GM15510 (cell line): ENCODE measurements around the gene COLQ.

Experiments used
- POLR2A ChIP-seq: IDR thresholded peaks from 3 replicates; pipeline ENCODE4 v1.6.1; 2011; ENCODE audit warnings: borderline replicate concordance; ENCODE audit not compliant: insufficient read length; ENCODE audit errors: extremely low read depth

COLQ gene

DNA sequence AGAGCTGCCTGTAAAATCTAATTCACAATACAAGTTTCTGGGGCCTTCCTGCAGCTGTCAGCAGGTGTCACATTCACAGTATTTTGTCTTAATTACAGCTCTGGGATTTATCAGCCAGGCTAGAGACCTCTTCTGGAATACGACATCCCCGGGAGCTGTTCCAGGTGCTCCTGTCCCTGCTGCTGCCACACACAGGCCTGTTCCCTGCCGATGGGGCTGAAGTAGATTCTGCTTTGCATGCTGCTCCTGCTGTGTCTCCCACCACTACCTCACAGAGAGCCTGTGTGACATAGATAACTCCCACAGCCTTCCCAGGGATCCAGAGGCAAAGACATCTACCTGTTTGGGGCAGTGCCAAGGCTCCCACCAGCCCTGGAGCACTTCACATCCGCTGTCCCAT lies 20.4 kb downstream of the COLQ start:
- no peak for TF ChIP-seq POLR2A

DNA sequence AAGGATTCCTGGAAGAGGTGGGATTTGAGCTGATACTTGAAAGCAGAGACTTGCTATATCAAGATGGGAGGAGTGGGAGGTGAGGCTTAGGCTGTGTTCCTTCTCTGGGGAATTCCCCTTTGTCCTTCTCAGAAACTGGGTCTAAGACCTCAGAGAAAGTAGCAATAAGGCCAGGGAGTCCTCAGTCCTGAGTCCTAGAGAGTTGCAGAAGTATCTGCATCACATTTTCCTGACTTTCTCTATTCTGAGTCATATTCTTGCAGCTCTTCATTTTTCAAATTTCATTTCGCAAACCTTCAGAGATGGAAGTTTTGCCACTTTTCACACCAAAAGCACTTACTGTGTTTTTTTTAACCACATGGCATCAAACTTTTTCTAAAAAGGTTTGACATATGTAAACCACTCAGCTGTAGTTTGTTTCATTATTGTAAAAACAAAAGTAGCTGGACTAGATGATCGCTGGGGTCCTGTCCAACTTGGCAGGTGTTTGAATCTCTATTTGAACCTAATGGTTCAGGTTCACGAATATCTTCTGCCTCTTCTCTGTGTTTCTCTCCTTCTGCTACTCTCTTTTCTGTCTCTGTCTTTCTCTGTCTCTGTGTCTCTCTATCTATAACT lies 21.3 kb downstream of the COLQ start:
- no peak for TF ChIP-seq POLR2A

DNA sequence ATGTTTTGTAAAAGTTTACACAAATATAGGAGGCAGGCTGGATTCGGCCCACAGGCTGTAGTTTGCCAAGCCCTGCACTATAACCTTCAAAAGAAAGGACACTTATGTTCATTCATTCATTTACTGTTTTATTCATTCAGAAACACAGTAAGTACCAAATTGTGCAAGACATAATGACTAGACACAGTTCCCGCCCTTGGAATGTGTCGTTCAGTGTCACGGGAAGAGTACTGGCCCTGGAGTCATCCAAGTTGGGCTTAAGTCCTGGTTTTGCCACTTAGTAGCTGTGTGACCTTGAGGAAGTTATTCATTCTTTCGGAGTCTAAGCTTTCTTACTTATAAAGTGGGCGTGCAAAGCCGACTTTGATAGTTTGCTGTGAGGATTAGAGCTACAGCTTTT lies 22.0 kb downstream of the COLQ start:
- no peak for TF ChIP-seq POLR2A

DNA sequence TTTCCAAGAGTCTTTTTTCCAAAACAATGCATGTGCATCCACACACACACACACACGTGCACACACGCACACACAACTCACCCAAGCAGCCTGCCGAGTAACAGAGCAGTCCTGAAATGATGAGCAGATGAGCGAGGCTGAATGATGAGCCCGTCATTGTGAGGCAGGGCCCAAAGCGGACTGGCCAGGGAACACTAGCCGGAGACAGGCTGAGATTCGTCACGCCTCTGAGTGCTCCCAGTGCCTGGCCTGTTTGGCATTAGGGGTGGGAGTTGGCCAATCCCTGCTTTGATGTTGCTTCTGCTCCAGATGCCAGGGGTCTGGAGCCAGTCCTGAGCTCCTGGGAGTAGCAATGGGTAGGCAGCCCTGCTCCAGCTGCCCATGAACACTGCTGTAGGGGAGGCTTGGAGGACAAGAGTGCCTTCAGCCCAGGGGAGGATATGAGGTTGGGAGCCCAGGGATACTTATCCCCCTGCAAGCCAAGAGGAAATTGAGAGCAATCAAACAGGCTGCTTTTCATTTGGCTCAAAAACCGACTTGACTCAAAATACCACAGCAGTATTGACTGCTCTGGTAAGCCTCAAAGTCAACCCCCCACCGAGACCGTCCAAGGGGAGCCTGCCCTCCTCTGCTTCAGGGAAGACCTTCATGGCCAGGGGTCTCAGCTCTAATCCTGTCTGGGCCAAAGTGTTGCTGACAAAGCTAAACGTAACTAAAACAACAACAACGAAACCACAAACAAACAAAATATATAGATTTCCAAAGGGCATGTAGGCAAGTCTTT lies 22.9 kb downstream of the COLQ start:
- no peak for TF ChIP-seq POLR2A

DNA sequence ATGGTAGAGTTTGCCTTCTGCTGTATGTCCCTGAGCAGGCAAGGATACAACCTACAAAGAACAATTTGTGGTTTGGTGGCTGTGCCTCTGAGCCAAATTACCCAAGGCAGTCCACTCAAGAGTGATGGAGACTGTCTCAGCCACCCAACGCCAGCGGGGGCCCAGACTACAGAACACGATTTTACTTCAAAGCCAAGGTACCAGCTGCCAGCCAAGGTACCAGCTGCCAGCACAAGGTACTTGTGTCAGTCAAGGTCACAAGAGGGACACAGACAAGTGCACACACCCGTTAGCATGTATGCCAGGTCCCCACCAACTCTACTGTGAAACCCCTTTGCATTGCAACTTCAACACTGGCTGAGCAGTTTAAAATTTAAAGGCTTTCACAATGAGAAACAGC lies 23.5 kb downstream of the COLQ start:
- TF ChIP-seq POLR2A: no peak

DNA sequence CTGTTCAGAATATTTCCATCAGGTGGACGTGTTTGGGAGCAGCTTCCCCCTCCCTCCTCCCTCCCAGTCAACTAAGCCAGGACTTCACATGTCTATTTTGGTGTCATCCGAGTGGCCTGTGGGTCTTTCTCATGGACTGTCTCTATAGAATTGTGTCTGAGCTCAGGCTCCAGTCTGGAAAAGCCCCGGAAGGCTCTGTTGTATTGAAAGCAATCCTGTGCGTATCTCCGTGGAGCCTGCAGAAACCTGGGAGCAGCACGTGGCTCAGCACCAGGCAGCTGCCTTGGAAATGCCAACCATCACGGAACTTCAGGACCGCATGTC lies 25.2 kb downstream of the COLQ start:
- no peak for TF ChIP-seq POLR2A

DNA sequence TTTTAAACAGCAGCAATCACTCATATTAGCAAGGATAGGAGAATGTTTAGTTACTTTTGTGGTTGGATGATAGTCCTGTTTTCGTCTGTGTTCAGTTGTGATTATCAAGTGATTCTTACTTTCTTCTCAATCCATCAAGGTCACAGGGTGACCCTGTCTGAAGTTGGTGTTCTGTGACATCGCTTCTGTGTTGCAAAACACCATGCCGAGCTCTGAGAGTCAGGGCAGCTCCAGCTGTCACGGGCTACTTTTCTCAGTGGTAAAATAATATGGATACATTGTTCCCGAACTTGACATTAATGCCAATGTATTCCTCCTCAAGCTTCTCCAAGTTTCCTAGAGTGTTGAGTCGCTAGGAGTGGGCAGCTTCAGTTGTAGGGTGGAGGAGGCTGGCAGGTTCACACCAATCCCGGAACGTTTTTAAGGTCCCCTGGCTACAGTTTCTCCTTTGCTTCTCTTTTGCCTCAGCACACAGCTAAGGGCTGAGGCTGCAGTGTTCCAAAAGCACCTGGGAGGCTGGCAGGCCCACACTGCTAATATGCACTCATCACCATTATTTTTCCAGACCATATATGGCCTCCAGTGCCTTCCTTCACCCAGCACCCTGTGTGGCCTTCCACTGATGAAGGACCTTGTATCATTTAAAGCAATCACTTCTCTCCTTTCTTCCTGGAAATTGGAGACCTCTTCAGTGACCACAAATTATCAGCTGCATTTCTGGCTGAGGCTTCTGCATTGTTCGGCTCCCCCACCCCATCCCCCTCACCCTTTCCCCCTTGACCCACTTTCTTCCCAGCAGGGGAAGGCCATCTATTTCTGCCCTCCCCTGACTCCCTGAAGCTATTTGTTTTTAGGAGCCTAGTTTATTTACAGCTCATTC lies 25.8 kb downstream of the COLQ start:
- no peak for TF ChIP-seq POLR2A

DNA sequence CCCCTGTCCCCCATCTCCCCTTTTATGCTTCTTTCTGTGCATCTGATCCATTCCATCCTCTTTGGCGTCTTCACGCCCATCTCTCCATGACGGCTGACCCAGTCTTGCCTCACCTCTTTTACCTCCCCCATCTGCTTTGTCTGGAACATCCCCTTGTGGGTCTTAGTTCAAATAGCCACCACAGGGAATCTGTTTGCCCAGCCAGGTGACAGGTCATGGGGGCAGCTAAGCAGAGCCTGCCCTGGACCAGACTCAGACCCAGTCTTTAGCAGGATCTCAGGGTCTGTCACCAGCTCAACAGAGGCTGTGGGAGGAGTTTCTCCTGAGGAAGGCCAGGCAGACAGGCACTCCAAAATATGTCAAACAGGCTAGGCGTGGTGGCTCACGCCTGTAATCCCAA lies 28.1 kb downstream of the COLQ start:
- no peak for TF ChIP-seq POLR2A

DNA sequence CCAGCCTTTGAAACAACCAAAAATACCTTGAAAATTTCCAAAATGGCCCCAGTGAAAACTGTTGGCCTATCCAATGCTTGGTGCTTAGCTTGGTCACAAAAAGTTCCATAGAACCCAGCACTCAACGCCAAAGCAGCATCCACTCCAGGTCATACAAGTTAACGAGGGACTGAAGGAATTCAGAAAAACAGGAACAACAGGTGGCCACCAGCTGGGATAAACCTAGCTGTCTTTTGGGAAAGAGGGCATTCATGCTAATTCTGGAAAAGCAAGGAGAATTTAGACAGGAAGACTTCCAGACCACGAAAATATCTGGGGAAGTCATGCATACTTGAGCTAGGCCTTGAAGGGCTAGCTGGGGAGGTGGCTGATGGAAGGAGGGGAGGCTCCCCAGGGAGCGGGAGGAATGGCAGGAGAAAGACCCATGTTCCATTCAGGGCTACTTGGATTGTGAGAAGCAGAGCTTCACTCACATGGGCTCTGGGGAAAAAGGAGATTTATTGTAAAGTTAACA lies 28.6 kb downstream of the COLQ start:
- no peak for TF ChIP-seq POLR2A

DNA sequence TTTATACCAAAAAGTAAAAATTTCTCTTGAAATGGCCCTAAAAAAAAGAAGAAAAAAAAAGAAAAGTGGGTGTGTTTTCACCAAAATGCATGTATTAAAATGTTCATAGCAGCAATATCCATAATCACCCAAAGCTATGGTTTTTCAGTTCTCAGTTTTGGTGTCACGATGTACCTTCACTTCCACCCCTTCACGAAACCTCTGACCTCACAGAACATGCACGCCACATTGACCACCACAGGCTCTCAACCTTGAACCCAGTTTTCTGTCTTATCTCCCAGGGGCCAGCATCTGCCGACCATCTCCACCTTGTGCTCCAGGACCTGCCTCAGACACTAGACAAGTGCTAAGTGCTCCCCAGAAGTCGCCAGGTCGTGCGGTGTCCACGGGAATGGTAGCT lies 30.4 kb downstream of the COLQ start:
- no peak for TF ChIP-seq POLR2A

DNA sequence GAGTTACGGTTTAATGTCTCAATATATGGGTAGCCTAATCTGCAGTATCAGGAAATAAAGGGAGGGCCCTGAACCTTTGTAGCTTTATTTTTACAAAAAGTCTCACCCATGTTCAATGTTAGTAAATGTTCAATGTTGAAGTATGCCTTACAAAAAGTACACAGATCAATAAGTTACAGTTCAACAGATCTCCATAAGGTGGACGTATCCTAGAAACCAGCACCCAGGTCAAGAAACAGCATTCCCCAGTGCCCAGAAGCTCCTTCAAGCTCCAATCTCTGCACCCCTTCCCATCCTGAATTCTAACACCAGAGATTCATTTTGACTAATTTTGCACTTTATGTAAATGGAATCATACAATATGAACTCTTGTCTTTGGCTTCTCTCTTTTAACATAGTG lies 31.3 kb downstream of the COLQ start:
- no peak for TF ChIP-seq POLR2A

DNA sequence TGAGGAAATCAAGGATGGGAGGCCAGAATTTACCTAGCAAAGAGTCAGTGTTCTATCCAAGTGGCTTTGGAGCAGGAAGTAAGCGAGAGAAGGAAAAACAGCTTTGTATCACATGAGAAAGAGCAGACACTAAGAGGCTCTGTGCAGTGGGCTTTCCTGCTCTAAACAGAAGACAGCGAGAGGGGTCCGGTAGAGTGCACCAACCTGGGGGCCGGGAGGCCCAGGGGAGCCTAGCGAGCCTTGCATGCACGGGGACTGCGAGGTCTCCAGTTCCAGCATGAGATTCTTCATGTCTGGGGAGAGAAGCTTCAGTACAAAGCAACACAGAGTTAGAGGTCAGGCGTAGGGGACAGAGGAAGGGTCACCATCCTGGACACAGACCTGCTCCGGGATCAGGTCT lies 33.5 kb downstream of the COLQ start:
- no peak for TF ChIP-seq POLR2A

DNA sequence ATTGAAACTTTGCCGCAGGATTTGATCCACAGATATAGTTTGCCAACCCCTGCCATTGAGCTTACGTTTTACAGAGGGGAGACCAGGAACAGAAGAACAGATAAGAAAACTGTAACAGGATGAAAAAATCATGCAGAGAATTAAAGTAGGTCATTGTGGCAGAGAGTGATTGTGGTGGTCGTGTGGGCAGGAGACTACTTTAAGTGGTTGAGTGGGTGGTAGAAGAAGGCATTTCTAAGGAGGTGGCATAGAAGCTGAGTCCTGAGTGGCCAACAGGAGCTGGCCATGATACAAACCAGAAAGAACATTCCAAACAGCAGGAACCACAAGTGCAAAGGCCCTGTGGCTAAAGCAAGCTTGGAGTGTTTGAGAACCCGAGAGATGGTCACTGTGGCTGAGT lies 34.5 kb downstream of the COLQ start:
- no peak for TF ChIP-seq POLR2A

DNA sequence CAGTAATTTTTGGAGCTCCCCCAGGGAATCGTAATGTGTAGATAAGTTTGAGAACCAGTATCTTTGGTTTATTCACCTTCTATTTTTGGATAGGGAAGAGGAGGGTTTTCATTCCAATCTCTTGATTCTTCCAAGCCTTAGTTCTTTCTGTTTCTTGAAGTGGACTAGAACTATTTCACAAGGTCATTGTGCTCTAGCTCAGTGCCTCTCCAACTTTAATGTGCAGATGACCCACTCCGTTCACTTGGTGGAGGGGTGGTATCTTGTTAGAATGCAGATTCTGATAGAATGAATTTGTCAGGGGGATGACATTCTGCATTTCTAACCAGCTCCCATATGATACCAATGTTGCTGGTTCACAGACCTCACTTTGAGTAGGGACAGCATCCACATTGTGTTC lies 35.5 kb downstream of the COLQ start:
- no peak for TF ChIP-seq POLR2A
